Gastrocnemius medialis (tissue), 4 donors: ENCODE data around the gene RCAN3.
"Not testable (repeated sequence)": the region's sequence is repeated elsewhere in the genome, so short reads cannot be mapped to it uniquely, and the experiment has no call there.

Experiments
- CTCF ChIP-seq, 5 experiments: fragments of 450-650 bp in 3 of 5; fragments of 200-600 bp in 2 of 5; sonication (generic) in 2 of 5; IDR thresholded peaks in 4 of 5; conservative IDR thresholded peaks in 1 of 5; 1 replicate in 4 of 5; 2 replicates in 1 of 5; pipeline ENCODE4 v1.5.1; 2016 to 2019; ENCODE audit warnings: antibody characterized with exemption in 5 of 5, mild to moderate bottlenecking in 3 of 5, moderate library complexity in 3 of 5
- POLR2A ChIP-seq, 2 donors: fragments of 450-650 bp; IDR thresholded peaks; one replicate each; pipeline ENCODE4 v1.6.1; 2017; ENCODE audit warnings: antibody characterized with exemption in 2 of 2, mild to moderate bottlenecking in 2 of 2, moderate library complexity in 2 of 2

- TF ChIP-seq CTCF (IDR thresholded peaks at IDR 0.05 in 4 of 5, conservative IDR thresholded peaks at IDR 0.05 in 1 of 5); POLR2A (IDR thresholded peaks at IDR 0.05): not testable (repeated sequence)
Measured at GRCh38 chr1:24462128-24462527, 40.5 kb upstream of the RCAN3 start.
